ENCODE results near the gene MFF. TPM values are rescaled to one million over a fixed set of nuclear protein-coding genes. Genes with fewer than 3 reads are reported as not detected.
"Not testable (repeated sequence)": the region's sequence is repeated elsewhere in the genome, so short reads cannot be mapped to it uniquely, and the experiment has no call there.

Gene MFF
- total RNA-seq, 2 experiments from 2014 or later, result 73.2 to 74.1 TPM

DNA sequence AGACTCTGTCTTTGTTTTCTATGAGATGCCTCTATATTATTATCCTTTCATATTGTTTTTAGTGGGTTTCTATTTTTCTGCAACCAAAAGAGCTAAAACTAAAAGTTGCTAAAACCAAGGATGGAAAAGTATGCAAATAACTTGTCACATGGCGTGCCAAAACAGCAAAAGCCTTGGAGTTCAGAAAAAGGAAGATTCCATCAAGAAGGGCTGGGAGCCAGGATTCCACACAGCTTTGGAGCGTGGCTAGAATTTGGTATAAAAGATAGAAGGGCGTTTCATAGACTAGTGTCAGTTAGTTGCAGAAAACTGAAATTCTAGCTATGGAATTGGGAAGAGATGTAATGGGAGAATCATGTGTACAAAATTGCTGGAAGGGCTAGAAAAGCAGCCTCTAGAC, 58.6 kb downstream of the MFF start:
- no peak for DNase-seq
- intact Hi-C loops (cut with micrococcal nuclease), result no loop called here
- Mint-ChIP-seq H3K4me1 (ENCODE audit: low read depth) (peaks cover 19% of the 10 kb centered on the region), H3K27me3 (no peaks in the 10 kb centered on the region), H3K36me3 (no peaks in the 10 kb centered on the region), H3K4me3 (no peak overlapping the region), H3K27ac (no peak overlapping the region), H3K9me3 (peaks cover 3% of the 10 kb centered on the region)
- ChIA-PET POLR2A (interaction anchor here (1.5 kb wide), 1 partner anchor 9 kb away, joined by 3 read pairs; no protein-coding TSS in a partner anchor), CTCF (no interaction called here)

DNA sequence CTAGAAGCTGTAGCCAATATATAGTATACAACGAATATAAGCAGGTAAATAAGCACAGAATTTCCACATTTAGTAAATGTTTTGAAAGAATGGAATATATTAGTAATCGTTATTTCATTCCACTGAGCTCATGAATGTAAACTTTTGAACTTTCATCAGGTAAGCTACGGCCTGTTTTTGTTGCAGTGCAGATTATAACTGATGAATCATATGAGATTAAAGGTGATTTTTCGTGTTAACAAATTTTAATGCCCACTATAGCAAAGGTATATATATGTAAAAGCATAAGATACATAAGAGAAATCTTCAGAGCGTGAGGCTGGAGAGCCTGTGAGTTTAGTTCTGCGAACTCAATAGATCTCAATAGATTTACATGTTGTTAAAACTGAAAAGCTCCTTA, 61.6 kb downstream of the MFF start:
- CTCF ChIA-PET, result interaction anchor here (1.2 to 1.3 kb wide), 4 partner anchors 14 to 380 kb away, joined by 3 to 4 read pairs (median 4); no protein-coding TSS in a partner anchor
- H3K4me1 Mint-ChIP-seq (ENCODE audit: low read depth), result peaks cover 17% of the 10 kb centered on the region
- POLR2A ChIA-PET, result no interaction called here
- DNase-seq, result no peak
- no peak overlapping the region for H3K4me3 Mint-ChIP-seq
- intact Hi-C loops (cut with micrococcal nuclease), result no loop called here
- H3K9me3 Mint-ChIP-seq, result peaks cover 3% of the 10 kb centered on the region
- H3K36me3 Mint-ChIP-seq, result no peaks in the 10 kb centered on the region
- no peak overlapping the region for H3K27ac Mint-ChIP-seq
- no peaks in the 10 kb centered on the region for H3K27me3 Mint-ChIP-seq

- H3K27me3 Mint-ChIP-seq; H3K4me3 Mint-ChIP-seq; intact Hi-C loops (cut with micrococcal nuclease); DNase-seq; H3K36me3 Mint-ChIP-seq; H3K9me3 Mint-ChIP-seq; POLR2A ChIA-PET; H3K27ac Mint-ChIP-seq: not testable (repeated sequence)
- CTCF ChIA-PET, result interaction anchor here (1.1 kb wide), 1 partner anchor 12 kb away, joined by 3 read pairs; no protein-coding TSS in a partner anchor
- peaks cover 10% of the 10 kb centered on the region for H3K4me1 Mint-ChIP-seq (ENCODE audit: low read depth)
Observed at GRCh38 chr2:227387583-227387982, 62.5 kb downstream of the MFF start, which contains the start of gene SCYGR1. SCYGR1 (minus strand) TSS chr2:227387949; CDS start chr2:227387949, 0 bp downstream.

GRCh38 chr2:227388537-227389011, 63.5 kb downstream of the MFF start:
- H3K36me3 Mint-ChIP-seq, result no peaks in the 10 kb centered on the region
- no peaks in the 10 kb centered on the region for H3K27me3 Mint-ChIP-seq
- POLR2A ChIA-PET, result no interaction called here
- CTCF ChIA-PET, result interaction anchor here (1.1 kb wide), 1 partner anchor 11 kb away, joined by 3 read pairs; no protein-coding TSS in a partner anchor
- H3K4me1 Mint-ChIP-seq (ENCODE audit: low read depth), result peaks cover 9% of the 10 kb centered on the region
- no peak for DNase-seq
- no peak overlapping the region for H3K4me3 Mint-ChIP-seq
- no peak overlapping the region for H3K27ac Mint-ChIP-seq
- no peaks in the 10 kb centered on the region for H3K9me3 Mint-ChIP-seq
- intact Hi-C loops (cut with micrococcal nuclease), result no loop called here

- peaks cover 9% of the 10 kb centered on the region for H3K4me1 Mint-ChIP-seq (ENCODE audit: low read depth)
- no peaks in the 10 kb centered on the region for H3K9me3 Mint-ChIP-seq
- no peaks in the 10 kb centered on the region for H3K36me3 Mint-ChIP-seq
- H3K27me3 Mint-ChIP-seq, result no peaks in the 10 kb centered on the region
- no peak overlapping the region for H3K4me3 Mint-ChIP-seq
- POLR2A ChIA-PET, result no interaction called here
- CTCF ChIA-PET, result no interaction called here
- intact Hi-C loops (cut with micrococcal nuclease), result no loop called here
- no peak for DNase-seq
- no peak overlapping the region for H3K27ac Mint-ChIP-seq
Observed at GRCh38 chr2:227389231-227389630, 64.2 kb downstream of the MFF start.

GRCh38 chr2:227389661-227390060, 64.6 kb downstream of the MFF start:
- Mint-ChIP-seq H3K27me3 (no peaks in the 10 kb centered on the region), H3K4me1 (ENCODE audit: low read depth) (peaks cover 9% of the 10 kb centered on the region), H3K4me3 (no peak overlapping the region), H3K27ac (no peak overlapping the region), H3K36me3 (no peaks in the 10 kb centered on the region), H3K9me3 (no peaks in the 10 kb centered on the region)
- DNase-seq, result no peak
- intact Hi-C loops (cut with micrococcal nuclease), result no loop called here
- POLR2A ChIA-PET, result no interaction called here
- CTCF ChIA-PET, result no interaction called here

DNA sequence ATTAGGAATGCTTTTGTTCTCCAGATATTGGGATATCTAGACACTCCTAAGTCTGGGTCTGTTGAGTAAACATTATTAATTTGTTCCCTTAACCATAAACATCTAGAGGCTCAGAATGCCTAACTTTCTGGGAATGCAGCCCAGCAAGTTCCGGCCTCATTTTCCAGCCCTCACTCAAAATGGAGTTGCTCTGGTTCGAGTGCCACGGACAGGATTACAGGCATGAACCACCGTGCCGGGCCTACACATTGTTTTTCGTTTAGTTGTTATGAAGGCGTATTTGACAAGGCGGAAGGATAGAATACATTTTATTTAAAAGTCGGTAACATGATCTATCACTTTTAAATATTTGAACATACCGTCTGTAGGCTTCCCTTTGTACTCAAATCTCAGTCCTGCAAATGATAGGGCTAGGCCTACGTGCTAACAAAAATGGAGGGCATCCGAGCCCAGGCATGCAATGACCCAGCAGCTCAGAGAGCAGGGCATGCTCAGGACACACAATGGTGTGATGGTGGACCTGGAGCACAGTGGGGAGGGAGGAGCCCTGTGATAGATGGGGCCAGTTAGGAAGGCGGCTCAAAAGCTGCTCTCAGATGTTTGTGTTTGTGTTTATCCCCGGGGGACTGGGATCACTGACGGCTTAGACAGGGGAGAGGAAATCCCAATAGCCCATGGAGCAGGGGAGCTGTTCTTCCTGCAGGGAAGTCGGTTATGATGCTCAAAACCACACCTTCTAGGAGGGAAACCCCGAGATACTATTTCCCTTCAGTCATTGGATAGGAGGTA, 65.6 kb downstream of the MFF start:
- H3K36me3 Mint-ChIP-seq, result no peaks in the 10 kb centered on the region
- intact Hi-C loops (cut with micrococcal nuclease), result no loop called here
- POLR2A ChIA-PET, result no interaction called here
- no peak for DNase-seq
- no peak overlapping the region for H3K27ac Mint-ChIP-seq
- H3K27me3 Mint-ChIP-seq, result no peaks in the 10 kb centered on the region
- no peak overlapping the region for H3K4me3 Mint-ChIP-seq
- CTCF ChIA-PET, result no interaction called here
- H3K4me1 Mint-ChIP-seq (ENCODE audit: low read depth), result peaks cover 9% of the 10 kb centered on the region
- H3K9me3 Mint-ChIP-seq, result no peaks in the 10 kb centered on the region

GRCh38 chr2:227394401-227394800, 69.3 kb downstream of the MFF start:
- no peaks in the 10 kb centered on the region for H3K36me3 Mint-ChIP-seq
- H3K4me3 Mint-ChIP-seq, result no peak overlapping the region
- H3K27ac Mint-ChIP-seq, result no peak overlapping the region
- intact Hi-C loops (cut with micrococcal nuclease), result no loop called here
- no peak for DNase-seq
- ChIA-PET POLR2A (no interaction called here), CTCF (interaction anchor here (2.5 kb wide), 1 partner anchor 15 kb away, joined by 9 read pairs; the partner anchor contains the start of gene TM4SF20)
- H3K27me3 Mint-ChIP-seq, result no peaks in the 10 kb centered on the region
- H3K9me3 Mint-ChIP-seq, result no peaks in the 10 kb centered on the region
- peaks cover 9% of the 10 kb centered on the region for H3K4me1 Mint-ChIP-seq (ENCODE audit: low read depth)

GRCh38 chr2:227395556-227395955, 70.5 kb downstream of the MFF start:
- intact Hi-C loops (cut with micrococcal nuclease), result no loop called here
- no peak overlapping the region for H3K4me3 Mint-ChIP-seq
- DNase-seq, result no peak
- no peaks in the 10 kb centered on the region for H3K9me3 Mint-ChIP-seq
- POLR2A ChIA-PET, result no interaction called here
- peaks cover 9% of the 10 kb centered on the region for H3K4me1 Mint-ChIP-seq (ENCODE audit: low read depth)
- no peaks in the 10 kb centered on the region for H3K27me3 Mint-ChIP-seq
- H3K27ac Mint-ChIP-seq, result no peak overlapping the region
- H3K36me3 Mint-ChIP-seq, result no peaks in the 10 kb centered on the region
- CTCF ChIA-PET, result no interaction called here

- H3K27me3 Mint-ChIP-seq, result no peaks in the 10 kb centered on the region
- intact Hi-C loops (cut with micrococcal nuclease), result no loop called here
- no peaks in the 10 kb centered on the region for H3K9me3 Mint-ChIP-seq
- no peak overlapping the region for H3K4me3 Mint-ChIP-seq
- CTCF ChIA-PET, result interaction anchor here (1.5 kb wide), 1 partner anchor 16 kb away, joined by 4 read pairs; no protein-coding TSS in a partner anchor
- no peaks in the 10 kb centered on the region for H3K36me3 Mint-ChIP-seq
- H3K4me1 Mint-ChIP-seq (ENCODE audit: low read depth), result peaks cover 9% of the 10 kb centered on the region
- no peak overlapping the region for H3K27ac Mint-ChIP-seq
- DNase-seq, result no peak
- POLR2A ChIA-PET, result no interaction called here
Observed at GRCh38 chr2:227397562-227397961, 72.5 kb downstream of the MFF start.

- Mint-ChIP-seq H3K36me3 (no peaks in the 10 kb centered on the region), H3K27ac (no peak overlapping the region), H3K9me3 (no peaks in the 10 kb centered on the region), H3K4me3 (no peak overlapping the region), H3K4me1 (ENCODE audit: low read depth) (peaks cover 13% of the 10 kb centered on the region), H3K27me3 (no peaks in the 10 kb centered on the region)
- intact Hi-C loops (cut with micrococcal nuclease), result no loop called here
- no peak for DNase-seq
- POLR2A ChIA-PET, result no interaction called here
- CTCF ChIA-PET, result interaction anchor here (0.6 to 0.8 kb wide), 2 partner anchors 8 to 11 kb away, joined by 3 read pairs; no protein-coding TSS in a partner anchor
Observed at GRCh38 chr2:227398684-227399670, 73.9 kb downstream of the MFF start.

DNA sequence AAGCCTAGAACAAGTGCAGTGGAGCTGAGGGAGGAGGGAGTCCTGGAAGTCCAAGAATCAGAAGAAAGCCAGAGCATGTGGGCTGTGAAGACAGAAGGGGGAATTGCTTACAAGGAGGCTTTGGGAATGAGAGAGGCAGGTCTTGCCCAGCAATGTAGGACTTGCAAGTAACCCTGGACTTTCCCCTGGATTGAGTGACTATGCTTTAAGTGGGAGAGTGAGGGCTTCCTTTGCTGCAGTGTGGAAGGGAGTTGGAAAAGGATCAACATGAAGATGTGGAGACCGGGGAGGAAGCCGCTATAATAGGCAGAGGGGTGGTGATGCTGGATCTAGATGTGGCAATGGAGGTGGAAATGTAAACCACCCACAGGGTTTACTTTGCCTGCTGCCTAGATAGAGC, 76.5 kb downstream of the MFF start:
- Mint-ChIP-seq H3K36me3 (no peaks in the 10 kb centered on the region), H3K9me3 (no peaks in the 10 kb centered on the region), H3K4me3 (no peak overlapping the region), H3K27ac (no peak overlapping the region), H3K27me3 (no peaks in the 10 kb centered on the region), H3K4me1 (ENCODE audit: low read depth) (peaks cover 22% of the 10 kb centered on the region)
- ChIA-PET CTCF (interaction anchor here (0.7 to 1.9 kb wide), 5 partner anchors 9 to 257 kb away, joined by 3 to 5 read pairs (median 3); no protein-coding TSS in a partner anchor), POLR2A (interaction anchor here (0.6 kb wide), 2 partner anchors 12 to 423 kb away, joined by 3 read pairs; no protein-coding TSS in a partner anchor)
- no peak for DNase-seq
- intact Hi-C loops (cut with micrococcal nuclease), result loop anchor here (10.0 kb wide), 1 partner anchor 173 kb away; no protein-coding TSS in a partner anchor
